B cell (primary cell): ENCODE data around the gene GJA1. TPM values are rescaled to one million over a fixed set of nuclear protein-coding genes. Genes with fewer than 3 reads are reported as not detected.

ENCODE experiments used
- ATAC-seq: fragments of 200-7000 bp; cut with Tn5 transposase; one replicate; pipeline ENCODE4 v1.10.0; 2021; ENCODE audit warnings: low read depth, mild to moderate bottlenecking, moderate number of reproducible peaks, moderate library complexity
- CTCF ChIA-PET: fragments of 350-600 bp; sonication (Branson Sonifier 250); formaldehyde crosslinking; loops from one replicate; lab custom pipeline; 2021; ENCODE audit warnings: antibody characterized with exemption, inconsistent platforms; lab: Charles Lee
- POLR2A ChIA-PET: fragments of 350-600 bp; sonication (Branson Sonifier 250); formaldehyde crosslinking; loops from one replicate; lab custom pipeline; 2021; ENCODE audit warnings: antibody characterized with exemption; lab: Charles Lee
- DNase-seq: peaks from one replicate; pipeline ENCODE4 v3.0.0; 2013
- H2AFZ ChIP-seq: 2 replicates; pipeline ENCODE4 v1.6.1; 2012; ENCODE audit warnings: mild to moderate bottlenecking, low read depth, low read length; ENCODE audit not compliant: insufficient read depth, poor library complexity, severe bottlenecking
- H3K27ac ChIP-seq, 2 donors: 1 replicate in 1 of 2; 2 replicates in 1 of 2; pipeline ENCODE4 v1.5.1; 2012 to 2013; ENCODE audit warnings: low read length in 2 of 2, mild to moderate bottlenecking in 2 of 2, moderate library complexity in 1 of 2
- H3K27me3 ChIP-seq, 4 experiments: fragments of 200-600 bp in 1 of 4; sonication (generic) in 1 of 4; replicated peaks in 1 of 4; 1 replicate in 2 of 4; 2 replicates in 2 of 4; pipeline versions ENCODE4 v1.6.1 to v1.7.0; 2013 to 2016; ENCODE audit warnings: low read length in 3 of 4, mild to moderate bottlenecking in 2 of 4, mixed read lengths in 1 of 4, moderate library complexity in 1 of 4; ENCODE audit not compliant: insufficient read depth in 4 of 4, control insufficient read depth in 3 of 4; ENCODE audit errors: control extremely low read depth in 1 of 4
- H3K36me3 ChIP-seq, 2 experiments: replicated peaks in 1 of 2; 1 replicate in 1 of 2; 2 replicates in 1 of 2; pipeline versions ENCODE4 v1.6.1 to v1.7.1; 2013; ENCODE audit warnings: low read length in 1 of 2; ENCODE audit not compliant: insufficient read depth in 2 of 2, control insufficient read depth in 1 of 2; ENCODE audit errors: control extremely low read depth in 1 of 2, extremely low read depth in 1 of 2
- H3K4me1 ChIP-seq, 2 donors: fragments of 200-600 bp in 1 of 2; sonication (generic) in 1 of 2; 1 replicate in 1 of 2; 2 replicates in 1 of 2; pipeline versions ENCODE4 v1.5.1 to v1.6.1; 2013 to 2017; ENCODE audit warnings: low read length in 2 of 2; ENCODE audit not compliant: control insufficient read depth in 2 of 2, insufficient read depth in 2 of 2
- H3K4me2 ChIP-seq: replicated peaks from 2 replicates; pipeline ENCODE3; 2012; ENCODE audit warnings: mild to moderate bottlenecking, low read depth, low read length; ENCODE audit not compliant: poor library complexity, severe bottlenecking
- H3K4me3 ChIP-seq, 5 experiments: fragments of 200-600 bp in 1 of 5; sonication (generic) in 1 of 5; 1 replicate in 3 of 5; 2 replicates in 2 of 5; pipeline versions ENCODE4 v1.5.1 to v1.7.0; 2011 to 2016; ENCODE audit warnings: low read length in 4 of 5, mild to moderate bottlenecking in 4 of 5, low read depth in 2 of 5, control low read depth in 1 of 5, moderate library complexity in 1 of 5; ENCODE audit not compliant: insufficient read depth in 1 of 5; ENCODE audit errors: control extremely low read depth in 1 of 5, extremely low read depth in 1 of 5
- H3K79me2 ChIP-seq: fragments of 200-600 bp; sonication (generic); one replicate; pipeline ENCODE4 v1.6.0; 2016; ENCODE audit warnings: low read length; ENCODE audit not compliant: control insufficient read depth, insufficient read depth
- H3K9ac ChIP-seq: fragments of 200-600 bp; sonication (generic); 2 replicates; pipeline ENCODE4 v1.6.1; 2017; ENCODE audit warnings: mild to moderate bottlenecking, low read length, moderate library complexity
- H3K9me3 ChIP-seq, 3 donors: one replicate each; pipeline versions ENCODE4 v1.6.1 to v1.7.1; 2013; ENCODE audit warnings: low read length in 2 of 3; ENCODE audit not compliant: control insufficient read depth in 2 of 3, insufficient read depth in 1 of 3; ENCODE audit errors: control extremely low read depth in 1 of 3
- H4K20me1 ChIP-seq: 2 replicates; pipeline ENCODE4 v1.6.0; 2012; ENCODE audit warnings: mild to moderate bottlenecking, low read length; ENCODE audit not compliant: insufficient read depth, control insufficient read depth, poor library complexity, severe bottlenecking
- H3K27ac Mint-ChIP-seq: one replicate; pipeline ENCODE4 v1.8.0; 2021; ENCODE audit warnings: mixed read lengths
- H3K27me3 Mint-ChIP-seq: one replicate; pipeline ENCODE4 v1.8.0; 2021; ENCODE audit warnings: mixed read lengths
- H3K4me1 Mint-ChIP-seq: one replicate; pipeline ENCODE4 v1.8.0; 2021; ENCODE audit warnings: mixed read lengths
- H3K4me3 Mint-ChIP-seq: one replicate; pipeline ENCODE4 v1.8.0; 2021; ENCODE audit warnings: mixed read lengths
- H3K9me3 Mint-ChIP-seq: one replicate; pipeline ENCODE4 v1.8.0; 2022; ENCODE audit warnings: mixed read lengths; ENCODE audit not compliant: insufficient read depth
- CTCF ChIP-seq: fragments of 200-600 bp; IDR thresholded peaks from one replicate; pipeline ENCODE4 v1.8.0; 2022; ENCODE audit warnings: antibody characterized with exemption, mild to moderate bottlenecking
- WGBS: methylation state at CpG from one replicate; pipeline ENCODE4 v1.1.5; 2013; ENCODE audit warnings: missing lambda C conversion rate; ENCODE audit not compliant: insufficient coverage; 5-methylcytosine and 5-hydroxymethylcytosine counted together
- intact Hi-C: fragments of 100-400 bp; cut with micrococcal nuclease; formaldehyde crosslinking; loops from one replicate; pipeline ENCODE4 v1.10.0; 2022
- polyA plus RNA-seq: library from polyadenylated mRNA; depleted of rRNA; stranded (reverse); fragments of >200 nt; gene quantifications from 2 replicates; pipeline ENCODE4 v1.2.3, GENCODE V29; 2012
- small RNA-seq: library from RNA; depleted of rRNA; stranded (forward); fragments of <200 nt; gene quantifications from one replicate; pipeline ENCODE3, GENCODE V24; 2012; ENCODE audit warnings: low replicate concordance, low read depth; ENCODE audit not compliant: insufficient read length
- total RNA-seq, 2 donors: library from RNA; stranded (reverse); fragments of 120-200 nt in 1 of 2; gene quantifications; 1 replicate in 1 of 2; 2 replicates in 1 of 2; pipeline versions ENCODE4 v1.2.3 to v1.2.4, GENCODE V29; 2013 to 2022

GJA1 gene
- total and polyA plus RNA-seq, 2 donors (not counting 1 experiment from before 2014, with no cell fraction given) = not detected

GRCh38 chr6:121498481-121499276 is 63.2 kb downstream of the GJA1 start:
- Mint-ChIP-seq H3K9me3 (no peaks in the 10 kb centered on the region), H3K27me3 (peaks cover 3% of the 10 kb centered on the region), H3K27ac (no peak overlapping the region), H3K4me1 (no peaks in the 10 kb centered on the region), H3K4me3 (no peak overlapping the region)
- intact Hi-C loops = no loop called here
- Histone ChIP-seq H2AFZ (no peak overlapping the region), H3K79me2 (no peaks in the 10 kb centered on the region), H3K4me3 (no peak overlapping the region), H3K27me3 (no peaks in the 10 kb centered on the region), H3K36me3 (no peaks in the 10 kb centered on the region), H3K9me3 (no peaks in the 10 kb centered on the region), H3K27ac (no peak overlapping the region), H3K9ac (no peak overlapping the region), H3K4me1 (no peaks in the 10 kb centered on the region), H4K20me1 (no peaks in the 10 kb centered on the region), H3K4me2 (no peak overlapping the region)
- ATAC-seq = no peak
- no peak for TF ChIP-seq CTCF
- 90% methylated on average over 4 of the region's 12 CpGs for WGBS
- ChIA-PET CTCF (no interaction called here), POLR2A (no interaction called here)
- DNase-seq = no peak

Small RNAs within 50 kb of the gene (small RNA-seq; reads per million reads assigned to genes)
- not detected for gene RNU4-35P

Other genes with a start within 250 kb of the GJA1 start
- gene TBC1D32, start 101.2 kb upstream of the GJA1 start, total RNA-seq = 20.9 and 23.8 TPM in 2 replicates
- gene TBC1D32, start 101.2 kb upstream of the GJA1 start, polyA plus RNA-seq = 9.0 and 10.3 TPM in 2 replicates